Vagina (tissue), 2 donors: ENCODE measurements around the gene DUSP5. TPM values are rescaled to one million over a fixed set of nuclear protein-coding genes. Genes with fewer than 3 reads are reported as not detected.

Experiments used
- DNase-seq, 2 donors: peaks; one replicate each; pipeline ENCODE4 v3.0.0-alpha.2; 2017; ENCODE audit errors: extremely low spot score in 2 of 2
- H3K27ac ChIP-seq: fragments of 200-600 bp; sonication (generic); one replicate; pipeline ENCODE4 v1.5.1; 2019
- H3K27me3 ChIP-seq: fragments of 200-600 bp; sonication (generic); one replicate; pipeline ENCODE4 v1.5.1; 2019
- H3K36me3 ChIP-seq, 2 donors: fragments of 200-600 bp; sonication (generic); one replicate each; pipeline ENCODE4 v1.5.1; 2017 to 2019
- H3K4me1 ChIP-seq: fragments of 200-600 bp; sonication (generic); one replicate; pipeline ENCODE4 v1.5.1; 2019
- H3K4me3 ChIP-seq, 2 donors: fragments of 200-600 bp; sonication (generic); 1 replicate in 1 of 2; 2 replicates in 1 of 2; pipeline ENCODE4 v1.5.1; 2016 to 2019
- H3K9me3 ChIP-seq: fragments of 200-600 bp; sonication (generic); one replicate; pipeline ENCODE4 v1.5.1; 2019
- CTCF ChIP-seq, 3 experiments: fragments of 450-650 bp in 2 of 3; fragments of 200-600 bp in 1 of 3; sonication (generic) in 1 of 3; IDR thresholded peaks; one replicate each; pipeline ENCODE4 v1.5.1; 2017 to 2019; ENCODE audit warnings: antibody characterized with exemption in 3 of 3, mild to moderate bottlenecking in 2 of 3, moderate library complexity in 2 of 3
- POLR2A ChIP-seq, 2 donors: fragments of 450-650 bp; IDR thresholded peaks; one replicate each; pipeline ENCODE4 v1.6.1; 2017; ENCODE audit warnings: antibody characterized with exemption in 2 of 2, mild to moderate bottlenecking in 2 of 2, moderate library complexity in 2 of 2
- POLR2AphosphoS5 ChIP-seq, 2 donors: sonication (generic); formaldehyde crosslinking; IDR thresholded peaks; one replicate each; pipeline ENCODE4 v1.9.0; 2017; ENCODE audit warnings: antibody characterized with exemption in 2 of 2, mild to moderate bottlenecking in 2 of 2, low read depth in 1 of 2; ENCODE audit not compliant: insufficient read depth in 1 of 2
- intact Hi-C: fragments of 100-400 bp; cut with DNase I; formaldehyde crosslinking; loops from one replicate; pipeline ENCODE4 v1.15.1; 2023
- total RNA-seq: library from RNA; depleted of rRNA; stranded (reverse); fragments of >200 nt; gene quantifications from one replicate; pipeline ENCODE4 v1.2.3, GENCODE V29; 2016

The DUSP5 gene
- total RNA-seq, 1 donor from 2014 or later, result 75.1 TPM

GRCh38 chr10:110535958-110536891 lies 38.5 kb downstream of the DUSP5 start:
- no peak overlapping the region for H3K27ac ChIP-seq
- no peaks in the 10 kb centered on the region for H3K4me1 ChIP-seq
- H3K9me3 ChIP-seq, result no peaks in the 10 kb centered on the region
- TF ChIP-seq POLR2AphosphoS5 (IDR thresholded peaks at IDR 0.05; ENCODE audit: insufficient read depth in 1 of 2, low read depth in 1 of 2) (no peak), POLR2A (IDR thresholded peaks at IDR 0.05) (no peak), CTCF (IDR thresholded peaks at IDR 0.05) (no peak)
- DNase-seq, result peak in 1 of 2 donors; percentile 10
- no peaks in the 10 kb centered on the region for H3K27me3 ChIP-seq
- intact Hi-C loops, result no loop called here
- no peak overlapping the region for H3K4me3 ChIP-seq
- no peaks in the 10 kb centered on the region for H3K36me3 ChIP-seq

GRCh38 chr10:110539091-110539490 lies 41.4 kb downstream of the DUSP5 start:
- Histone ChIP-seq H3K27ac (no peak overlapping the region), H3K4me3 (no peak overlapping the region), H3K36me3 (no peaks in the 10 kb centered on the region), H3K27me3 (no peaks in the 10 kb centered on the region), H3K9me3 (no peaks in the 10 kb centered on the region), H3K4me1 (no peaks in the 10 kb centered on the region)
- no peak for DNase-seq
- TF ChIP-seq POLR2AphosphoS5 (IDR thresholded peaks at IDR 0.05; ENCODE audit: insufficient read depth in 1 of 2, low read depth in 1 of 2), result no peak
- no peak for TF ChIP-seq CTCF (IDR thresholded peaks at IDR 0.05)
- no peak for TF ChIP-seq POLR2A (IDR thresholded peaks at IDR 0.05)
- intact Hi-C loops, result no loop called here

- TF ChIP-seq POLR2AphosphoS5 (IDR thresholded peaks at IDR 0.05; ENCODE audit: insufficient read depth in 1 of 2, low read depth in 1 of 2) (no peak), POLR2A (IDR thresholded peaks at IDR 0.05) (no peak), CTCF (IDR thresholded peaks at IDR 0.05) (no peak)
- Histone ChIP-seq H3K36me3 (no peaks in the 10 kb centered on the region), H3K27ac (no peak overlapping the region), H3K4me3 (no peak overlapping the region), H3K27me3 (no peaks in the 10 kb centered on the region), H3K4me1 (no peaks in the 10 kb centered on the region), H3K9me3 (no peaks in the 10 kb centered on the region)
- DNase-seq, result no peak
- intact Hi-C loops, result no loop called here
These were observed 42.3 kb downstream of the DUSP5 start for GRCh38 chr10:110540031-110540430.

- no peaks in the 10 kb centered on the region for H3K36me3 ChIP-seq
- H3K4me1 ChIP-seq, result no peaks in the 10 kb centered on the region
- no peaks in the 10 kb centered on the region for H3K27me3 ChIP-seq
- H3K9me3 ChIP-seq, result no peaks in the 10 kb centered on the region
- intact Hi-C loops, result loop anchor here (5.0 kb wide), 1 partner anchor 38 kb away; no protein-coding TSS in a partner anchor
- H3K27ac ChIP-seq, result no peak overlapping the region
- TF ChIP-seq POLR2AphosphoS5 (IDR thresholded peaks at IDR 0.05; ENCODE audit: insufficient read depth in 1 of 2, low read depth in 1 of 2), result no peak
- TF ChIP-seq POLR2A (IDR thresholded peaks at IDR 0.05), result no peak
- no peak for TF ChIP-seq CTCF (IDR thresholded peaks at IDR 0.05)
- DNase-seq, result no peak
- H3K4me3 ChIP-seq, result no peak overlapping the region
These were observed 47.3 kb downstream of the DUSP5 start for GRCh38 chr10:110544958-110545537.
